Body of pancreas (tissue), 4 donors: ENCODE data around the gene CUEDC1.

Experiments used
- POLR2A ChIP-seq, 3 donors: fragments of 450-650 bp; IDR thresholded peaks; one replicate each; pipeline ENCODE4 v1.6.1; 2016; ENCODE audit warnings: antibody characterized with exemption in 3 of 3, mild to moderate bottlenecking in 2 of 3
- TF ChIP-seq, protein P1 (sequence below), 7 experiments: fragments of 450-650 bp in 4 of 7; fragments of 200-600 bp in 3 of 7; sonication (generic) in 3 of 7; IDR thresholded peaks; one replicate each; pipeline ENCODE4 v1.5.1; 2016 to 2019; ENCODE audit warnings: antibody characterized with exemption in 7 of 7

DNA sequence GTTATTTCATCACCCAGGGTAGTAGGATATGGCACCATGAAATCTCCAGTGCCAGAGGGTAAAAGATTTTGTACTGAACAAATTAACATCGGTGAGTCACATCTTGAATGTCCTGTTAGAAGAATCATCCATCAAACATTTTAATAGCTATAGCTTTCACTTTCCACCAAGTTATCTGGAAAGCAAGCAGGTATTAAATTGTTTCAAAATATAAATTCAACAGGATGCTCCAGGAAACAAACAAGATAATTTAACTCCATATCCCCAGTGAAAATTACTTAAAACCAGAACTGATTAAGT, 30.4 kb upstream of the CUEDC1 start:
- TF ChIP-seq POLR2A (IDR thresholded peaks at IDR 0.05): no peak
- TF ChIP-seq, protein P1, sequence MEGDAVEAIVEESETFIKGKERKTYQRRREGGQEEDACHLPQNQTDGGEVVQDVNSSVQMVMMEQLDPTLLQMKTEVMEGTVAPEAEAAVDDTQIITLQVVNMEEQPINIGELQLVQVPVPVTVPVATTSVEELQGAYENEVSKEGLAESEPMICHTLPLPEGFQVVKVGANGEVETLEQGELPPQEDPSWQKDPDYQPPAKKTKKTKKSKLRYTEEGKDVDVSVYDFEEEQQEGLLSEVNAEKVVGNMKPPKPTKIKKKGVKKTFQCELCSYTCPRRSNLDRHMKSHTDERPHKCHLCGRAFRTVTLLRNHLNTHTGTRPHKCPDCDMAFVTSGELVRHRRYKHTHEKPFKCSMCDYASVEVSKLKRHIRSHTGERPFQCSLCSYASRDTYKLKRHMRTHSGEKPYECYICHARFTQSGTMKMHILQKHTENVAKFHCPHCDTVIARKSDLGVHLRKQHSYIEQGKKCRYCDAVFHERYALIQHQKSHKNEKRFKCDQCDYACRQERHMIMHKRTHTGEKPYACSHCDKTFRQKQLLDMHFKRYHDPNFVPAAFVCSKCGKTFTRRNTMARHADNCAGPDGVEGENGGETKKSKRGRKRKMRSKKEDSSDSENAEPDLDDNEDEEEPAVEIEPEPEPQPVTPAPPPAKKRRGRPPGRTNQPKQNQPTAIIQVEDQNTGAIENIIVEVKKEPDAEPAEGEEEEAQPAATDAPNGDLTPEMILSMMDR (IDR thresholded peaks at IDR 0.05): no peak
